Measurements from ENCODE around the gene ADGRE1.

ADGRE1 gene

GRCh38 chr19:6955082-6955481, 67.7 kb downstream of the ADGRE1 start:
- no peaks in the 10 kb centered on the region for H3K36me3 Mint-ChIP-seq
- no peak overlapping the region for H3K4me3 Mint-ChIP-seq
- H3K27ac Mint-ChIP-seq = no peak overlapping the region
- peaks cover 5 to 19% of the 10 kb centered on the region in 2 donors for H3K27me3 Mint-ChIP-seq
- peaks cover 0 to 1% of the 10 kb centered on the region in 2 donors for H3K9me3 Mint-ChIP-seq
- H3K4me1 Mint-ChIP-seq = no peaks in the 10 kb centered on the region
- no peak for ATAC-seq (replicated peaks)
- no peak for DNase-seq

- Mint-ChIP-seq H3K27ac (no peak overlapping the region), H3K36me3 (no peaks in the 10 kb centered on the region), H3K9me3 (peaks cover 0 to 1% of the 10 kb centered on the region in 2 donors), H3K4me3 (no peak overlapping the region), H3K4me1 (no peaks in the 10 kb centered on the region), H3K27me3 (peaks cover 4 to 26% of the 10 kb centered on the region in 2 donors)
- no peak for DNase-seq
- ATAC-seq (replicated peaks) = no peak
Observed at GRCh38 chr19:6956573-6956972, 69.2 kb downstream of the ADGRE1 start.

GRCh38 chr19:6958791-6959190, 71.4 kb downstream of the ADGRE1 start:
- Mint-ChIP-seq H3K4me1 (no peaks in the 10 kb centered on the region), H3K27ac (no peak overlapping the region), H3K36me3 (no peaks in the 10 kb centered on the region), H3K9me3 (peaks cover 0 to 3% of the 10 kb centered on the region in 2 donors), H3K27me3 (peaks cover 7 to 21% of the 10 kb centered on the region in 2 donors), H3K4me3 (no peak overlapping the region)
- DNase-seq (no peak), ATAC-seq (replicated peaks) (no peak)

GRCh38 chr19:6963244-6963852, 76.0 kb downstream of the ADGRE1 start:
- peak in 1 of 2 donors; percentile 20 for ATAC-seq (replicated peaks)
- no peak for DNase-seq
- Mint-ChIP-seq H3K9me3 (peaks cover 0 to 2% of the 10 kb centered on the region in 2 donors), H3K27me3 (peaks cover 12 to 13% of the 10 kb centered on the region in 2 donors), H3K4me1 (no peaks in the 10 kb centered on the region), H3K36me3 (no peaks in the 10 kb centered on the region), H3K27ac (no peak overlapping the region), H3K4me3 (no peak overlapping the region)

GRCh38 chr19:6963937-6964336, 76.6 kb downstream of the ADGRE1 start:
- ATAC-seq (replicated peaks) (no peak), DNase-seq (peak; percentile 3)
- no peaks in the 10 kb centered on the region for H3K36me3 Mint-ChIP-seq
- peaks cover 0 to 2% of the 10 kb centered on the region in 2 donors for H3K9me3 Mint-ChIP-seq
- H3K27ac Mint-ChIP-seq = no peak overlapping the region
- peaks cover 8 to 9% of the 10 kb centered on the region in 2 donors for H3K27me3 Mint-ChIP-seq
- H3K4me3 Mint-ChIP-seq = no peak overlapping the region
- H3K4me1 Mint-ChIP-seq = no peaks in the 10 kb centered on the region

- Mint-ChIP-seq H3K9me3 (peaks cover 3 to 8% of the 10 kb centered on the region in 2 donors), H3K4me3 (no peak overlapping the region), H3K36me3 (peaks cover 0 to 2% of the 10 kb centered on the region in 2 donors), H3K27ac (no peak overlapping the region), H3K4me1 (no peaks in the 10 kb centered on the region), H3K27me3 (peaks cover 0 to 8% of the 10 kb centered on the region in 2 donors)
- DNase-seq (no peak), ATAC-seq (replicated peaks) (no peak)
Observed at GRCh38 chr19:6967967-6968366, 80.6 kb downstream of the ADGRE1 start.

GRCh38 chr19:6969490-6969889, 82.1 kb downstream of the ADGRE1 start:
- peaks cover 0 to 2% of the 10 kb centered on the region in 2 donors for H3K36me3 Mint-ChIP-seq

GRCh38 chr19:6970021-6970420, 82.6 kb downstream of the ADGRE1 start:
- no peaks in the 10 kb centered on the region for H3K4me1 Mint-ChIP-seq
- ATAC-seq (replicated peaks) (no peak), DNase-seq (no peak)
- H3K9me3 Mint-ChIP-seq = peaks cover 3 to 6% of the 10 kb centered on the region in 2 donors
- peaks cover 3 to 13% of the 10 kb centered on the region in 2 donors for H3K27me3 Mint-ChIP-seq
- peaks cover 0 to 2% of the 10 kb centered on the region in 2 donors for H3K36me3 Mint-ChIP-seq
- no peak overlapping the region for H3K4me3 Mint-ChIP-seq
- H3K27ac Mint-ChIP-seq = no peak overlapping the region

More at GRCh38 chr19:6969490-6969889, 82.1 kb downstream of the ADGRE1 start:
- Mint-ChIP-seq H3K9me3 (peaks cover 3 to 6% of the 10 kb centered on the region in 2 donors), H3K4me1 (no peaks in the 10 kb centered on the region), H3K27ac (no peak overlapping the region), H3K4me3 (no peak overlapping the region), H3K27me3 (peaks cover 0 to 13% of the 10 kb centered on the region in 2 donors)
- ATAC-seq (replicated peaks) = no peak
- no peak for DNase-seq

- Mint-ChIP-seq H3K27me3 (peaks cover 7 to 13% of the 10 kb centered on the region in 2 donors), H3K9me3 (peaks cover 3 to 6% of the 10 kb centered on the region in 2 donors), H3K4me1 (no peaks in the 10 kb centered on the region), H3K27ac (no peak overlapping the region), H3K4me3 (no peak overlapping the region), H3K36me3 (peaks cover 0 to 2% of the 10 kb centered on the region in 2 donors)
- ATAC-seq (replicated peaks) = peak; percentile 23 to 52
- peak; percentile 3 for DNase-seq
Observed at GRCh38 chr19:6970443-6970842, 83.1 kb downstream of the ADGRE1 start.

GRCh38 chr19:6971366-6971765, 84.0 kb downstream of the ADGRE1 start:
- Mint-ChIP-seq H3K9me3 (peaks cover 3 to 6% of the 10 kb centered on the region in 2 donors), H3K27ac (no peak overlapping the region), H3K36me3 (peaks cover 0 to 2% of the 10 kb centered on the region in 2 donors), H3K27me3 (peaks cover 13% of the 10 kb centered on the region in 2 donors), H3K4me3 (no peak overlapping the region), H3K4me1 (no peaks in the 10 kb centered on the region)
- no peak for ATAC-seq (replicated peaks)
- no peak for DNase-seq

- DNase-seq = no peak
- Mint-ChIP-seq H3K4me1 (no peaks in the 10 kb centered on the region), H3K27ac (no peak overlapping the region), H3K27me3 (peaks cover 15 to 22% of the 10 kb centered on the region in 2 donors), H3K4me3 (no peak overlapping the region), H3K9me3 (peaks cover 5% of the 10 kb centered on the region in 2 donors), H3K36me3 (peaks cover 0 to 5% of the 10 kb centered on the region in 2 donors)
- no peak for ATAC-seq (replicated peaks)
Observed at GRCh38 chr19:6976197-6976596, 88.8 kb downstream of the ADGRE1 start.

GRCh38 chr19:6979399-6979798, 92.0 kb downstream of the ADGRE1 start:
- ATAC-seq (replicated peaks) (no peak), DNase-seq (no peak)
- Mint-ChIP-seq H3K36me3 (peaks cover 0 to 5% of the 10 kb centered on the region in 2 donors), H3K9me3 (peaks cover 15 to 16% of the 10 kb centered on the region in 2 donors), H3K27me3 (peaks cover 20 to 24% of the 10 kb centered on the region in 2 donors), H3K4me1 (no peaks in the 10 kb centered on the region), H3K27ac (no peak overlapping the region), H3K4me3 (no peak overlapping the region)

GRCh38 chr19:6983448-6983847, 96.1 kb downstream of the ADGRE1 start:
- no peak overlapping the region for H3K27ac Mint-ChIP-seq
- peaks cover 17 to 28% of the 10 kb centered on the region in 2 donors for H3K9me3 Mint-ChIP-seq
- peaks cover 3 to 10% of the 10 kb centered on the region in 2 donors for H3K36me3 Mint-ChIP-seq
- ATAC-seq (replicated peaks) (no peak), DNase-seq (no peak)
- no peak overlapping the region for H3K4me3 Mint-ChIP-seq
- H3K4me1 Mint-ChIP-seq = peaks cover 8 to 10% of the 10 kb centered on the region in 2 donors
- H3K27me3 Mint-ChIP-seq = peaks cover 22 to 27% of the 10 kb centered on the region in 2 donors

- Mint-ChIP-seq H3K27ac (no peak overlapping the region), H3K27me3 (peaks cover 18 to 21% of the 10 kb centered on the region in 2 donors), H3K4me3 (no peak overlapping the region), H3K36me3 (peaks cover 3 to 10% of the 10 kb centered on the region in 2 donors), H3K4me1 (peaks cover 9 to 10% of the 10 kb centered on the region in 2 donors), H3K9me3 (peaks cover 17 to 25% of the 10 kb centered on the region in 2 donors)
- ATAC-seq (replicated peaks) (peak; percentile 77 to 93), DNase-seq (no peak)
Observed at GRCh38 chr19:6987850-6988249, 100.5 kb downstream of the ADGRE1 start.

- Mint-ChIP-seq H3K27me3 (peaks cover 18 to 21% of the 10 kb centered on the region in 2 donors), H3K36me3 (peaks cover 3 to 10% of the 10 kb centered on the region in 2 donors), H3K27ac (peak overlapping the region; percentile 62), H3K9me3 (peaks cover 13 to 23% of the 10 kb centered on the region in 2 donors), H3K4me3 (no peak overlapping the region), H3K4me1 (peaks cover 9 to 10% of the 10 kb centered on the region in 2 donors)
- ATAC-seq (replicated peaks) = peak; percentile 16 to 59
- no peak for DNase-seq
Observed at GRCh38 chr19:6988257-6988656, 100.9 kb downstream of the ADGRE1 start.
